AG10803 (cell line): ENCODE measurements around the gene SUSD3.
"Not testable (repeated sequence)": the region's sequence is repeated elsewhere in the genome, so short reads cannot be mapped to it uniquely, and the experiment has no call there.

Source experiments
- DNase-seq: peaks from one replicate; pipeline ENCODE4 v3.0.0; 2010; ENCODE audit warnings: low read depth
- H3K4me3 ChIP-seq: 2 replicates; pipeline ENCODE4 v1.5.1; 2011; ENCODE audit warnings: mild to moderate bottlenecking, low read length, control low read depth
- TF ChIP-seq, protein P1 (sequence below): conservative IDR thresholded peaks from 2 replicates; pipeline ENCODE4 v1.5.1; 2011; ENCODE audit warnings: mild to moderate bottlenecking, low read length, control low read depth, inconsistent platforms

The SUSD3 gene

DNA sequence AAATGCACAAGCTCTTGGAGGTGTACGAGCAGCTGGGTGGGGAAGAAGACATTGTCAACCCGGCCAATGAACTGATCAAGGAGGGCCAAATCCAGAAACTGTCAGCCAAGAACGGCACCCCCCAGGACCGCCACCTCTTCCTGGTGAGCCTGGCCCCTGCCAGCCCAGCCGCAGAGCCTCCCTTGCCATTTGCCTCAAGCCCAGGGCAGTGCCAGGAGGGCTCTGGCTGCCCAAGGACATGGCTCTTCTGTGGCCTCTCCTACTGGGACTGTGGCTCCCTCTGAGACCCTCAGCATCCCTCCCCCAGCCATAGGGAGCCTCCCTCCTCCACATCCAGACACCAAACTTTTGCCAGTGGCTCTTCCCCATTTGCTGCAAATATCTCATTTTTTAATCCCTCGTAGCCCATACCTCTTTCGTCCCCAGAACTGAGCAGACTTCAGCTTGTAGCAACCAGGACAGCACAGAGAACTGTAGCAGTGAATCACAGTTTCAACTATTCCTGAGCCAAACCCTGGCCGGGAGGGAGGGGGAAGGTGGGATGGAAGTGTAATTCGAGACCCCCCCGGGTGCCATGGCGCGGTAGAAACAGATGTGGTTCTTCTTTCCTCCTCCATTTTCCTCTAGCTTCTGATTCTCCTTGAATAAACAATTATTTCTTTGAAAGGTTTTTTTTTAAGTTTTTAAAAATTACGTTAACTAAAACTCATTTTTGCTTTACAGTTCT lies 44.5 kb upstream of the SUSD3 start:
- H3K4me3 ChIP-seq = no peak overlapping the region
- DNase-seq = no peak
- TF ChIP-seq, protein P1, sequence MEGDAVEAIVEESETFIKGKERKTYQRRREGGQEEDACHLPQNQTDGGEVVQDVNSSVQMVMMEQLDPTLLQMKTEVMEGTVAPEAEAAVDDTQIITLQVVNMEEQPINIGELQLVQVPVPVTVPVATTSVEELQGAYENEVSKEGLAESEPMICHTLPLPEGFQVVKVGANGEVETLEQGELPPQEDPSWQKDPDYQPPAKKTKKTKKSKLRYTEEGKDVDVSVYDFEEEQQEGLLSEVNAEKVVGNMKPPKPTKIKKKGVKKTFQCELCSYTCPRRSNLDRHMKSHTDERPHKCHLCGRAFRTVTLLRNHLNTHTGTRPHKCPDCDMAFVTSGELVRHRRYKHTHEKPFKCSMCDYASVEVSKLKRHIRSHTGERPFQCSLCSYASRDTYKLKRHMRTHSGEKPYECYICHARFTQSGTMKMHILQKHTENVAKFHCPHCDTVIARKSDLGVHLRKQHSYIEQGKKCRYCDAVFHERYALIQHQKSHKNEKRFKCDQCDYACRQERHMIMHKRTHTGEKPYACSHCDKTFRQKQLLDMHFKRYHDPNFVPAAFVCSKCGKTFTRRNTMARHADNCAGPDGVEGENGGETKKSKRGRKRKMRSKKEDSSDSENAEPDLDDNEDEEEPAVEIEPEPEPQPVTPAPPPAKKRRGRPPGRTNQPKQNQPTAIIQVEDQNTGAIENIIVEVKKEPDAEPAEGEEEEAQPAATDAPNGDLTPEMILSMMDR = no peak

DNA sequence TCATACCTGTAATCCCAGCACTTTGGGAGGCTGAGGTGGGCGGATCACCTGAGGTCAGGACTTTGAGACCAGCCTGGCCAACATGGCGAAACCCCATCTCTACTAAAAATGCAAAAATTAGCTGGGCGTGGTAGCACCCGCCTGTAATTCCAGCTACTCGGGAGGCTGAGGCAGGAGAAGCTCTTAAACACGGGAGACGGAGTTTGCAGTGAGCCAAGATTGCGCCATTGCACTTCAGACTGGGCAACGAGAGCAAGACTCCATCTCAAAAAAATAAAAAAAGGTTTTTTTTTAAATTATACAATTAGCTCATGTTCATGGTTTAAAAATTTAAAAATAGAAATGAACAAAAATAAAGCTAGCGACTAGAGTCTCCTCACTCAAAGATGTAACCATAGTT lies 43.3 kb upstream of the SUSD3 start:
- not testable (repeated sequence) for H3K4me3 ChIP-seq, DNase-seq

DNA sequence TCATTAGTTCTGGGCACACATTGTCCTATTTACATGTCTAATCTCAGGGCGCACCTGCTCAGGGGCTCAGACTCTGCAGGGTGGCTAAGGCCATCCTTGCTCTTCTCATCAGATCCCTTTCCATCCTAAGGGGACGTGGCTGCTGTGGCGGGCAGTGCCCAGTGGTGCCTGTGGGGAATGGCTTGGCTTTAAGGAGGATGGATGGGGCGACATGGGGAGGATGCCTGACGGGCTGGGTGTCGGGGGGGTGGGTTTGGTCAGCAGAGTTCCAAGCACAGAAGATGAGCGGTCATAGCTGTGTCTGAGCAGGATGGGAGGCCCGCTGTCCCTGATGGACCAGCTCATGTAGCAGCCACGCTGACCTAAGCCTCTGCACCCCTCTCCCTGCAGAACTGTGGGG lies 40.9 kb upstream of the SUSD3 start:
- no peak for DNase-seq
- H3K4me3 ChIP-seq = no peak overlapping the region
- TF ChIP-seq, protein P1 = no peak

DNA sequence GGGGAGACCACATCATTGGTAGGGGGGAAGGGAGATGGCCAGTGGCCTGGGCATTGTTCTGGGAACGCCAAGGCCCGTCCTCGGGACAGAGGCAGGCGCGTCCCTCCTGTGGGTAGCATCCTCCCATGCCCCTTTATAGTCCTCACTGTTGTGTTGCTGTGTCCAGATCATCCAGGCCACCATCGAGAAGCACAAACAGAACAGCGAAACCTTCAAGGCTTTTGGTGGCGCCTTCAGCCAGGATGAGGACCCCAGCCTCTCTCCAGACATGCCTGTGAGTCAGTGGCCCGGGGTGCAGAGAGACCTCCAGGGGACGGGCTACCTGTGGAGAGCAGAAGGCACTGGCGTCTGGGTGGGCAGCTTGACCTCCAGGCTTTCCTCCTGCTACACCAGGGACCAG lies 38.4 kb upstream of the SUSD3 start:
- no peak for DNase-seq
- H3K4me3 ChIP-seq = no peak overlapping the region
- TF ChIP-seq, protein P1 = no peak

DNA sequence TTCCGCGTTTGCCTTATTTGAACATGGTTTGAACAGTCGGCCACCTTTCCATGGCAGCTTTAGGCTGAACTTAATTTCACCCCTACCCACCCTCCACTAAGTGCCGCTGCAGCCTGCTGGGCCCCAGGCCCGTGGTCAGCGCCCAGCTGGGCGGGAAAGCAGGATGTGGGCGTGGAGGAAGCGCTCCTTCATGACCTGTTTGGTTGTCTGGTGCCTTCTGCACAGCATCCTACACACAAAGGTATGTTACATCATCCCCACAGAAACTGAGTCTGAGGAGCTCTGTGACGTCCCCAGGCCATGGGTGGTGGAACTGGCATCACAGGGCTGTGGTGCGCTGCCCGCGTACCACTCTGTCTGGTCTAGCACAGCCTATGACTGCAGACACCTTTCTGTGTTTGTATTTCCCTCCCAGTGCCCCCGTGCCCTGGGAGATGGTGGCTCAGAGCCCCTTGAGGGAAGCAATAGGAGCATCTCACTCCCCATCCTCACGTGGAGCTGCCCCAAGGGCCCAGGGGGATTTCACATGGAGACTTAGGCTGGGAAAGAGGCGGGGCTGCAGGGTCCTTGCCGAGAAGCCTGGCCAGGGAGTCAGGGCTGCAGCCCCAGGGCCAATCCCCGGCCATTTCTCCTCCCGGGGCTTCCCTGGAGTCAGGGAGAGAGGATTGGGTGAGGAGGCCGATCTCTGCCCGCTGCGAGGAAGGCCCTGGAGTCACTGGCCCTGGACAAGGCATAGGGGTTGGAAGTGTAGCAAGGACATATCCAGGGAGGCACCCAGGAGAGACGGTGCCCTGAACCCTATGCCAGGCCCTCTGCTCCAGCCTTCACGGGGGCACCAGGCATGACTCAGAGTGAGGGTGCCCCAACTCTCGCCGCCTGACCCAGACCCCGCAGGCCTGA lies 37.5 kb upstream of the SUSD3 start:
- DNase-seq = no peak
- TF ChIP-seq, protein P1 = no peak
- no peak overlapping the region for H3K4me3 ChIP-seq

DNA sequence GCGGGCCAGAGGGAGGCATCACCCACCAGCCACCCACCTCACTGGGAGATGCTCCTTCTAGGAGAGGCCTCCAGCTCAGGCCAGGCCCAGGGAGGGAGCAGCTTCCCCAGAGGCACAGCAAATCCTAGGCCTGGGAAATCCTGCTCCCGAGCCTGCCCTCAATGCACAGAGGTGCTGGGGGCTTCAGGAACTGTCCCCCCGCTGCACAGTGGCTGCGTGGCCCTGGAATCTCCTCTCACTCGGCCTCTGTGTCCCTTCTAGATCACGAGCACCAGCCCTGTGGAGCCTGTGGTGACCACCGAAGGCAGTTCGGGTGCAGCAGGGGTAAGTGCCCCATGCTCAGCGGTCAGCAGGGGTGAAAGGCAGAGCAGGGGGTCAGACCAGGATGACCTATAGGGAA lies 36.4 kb upstream of the SUSD3 start:
- DNase-seq = no peak
- no peak overlapping the region for H3K4me3 ChIP-seq
- TF ChIP-seq, protein P1 = no peak

DNA sequence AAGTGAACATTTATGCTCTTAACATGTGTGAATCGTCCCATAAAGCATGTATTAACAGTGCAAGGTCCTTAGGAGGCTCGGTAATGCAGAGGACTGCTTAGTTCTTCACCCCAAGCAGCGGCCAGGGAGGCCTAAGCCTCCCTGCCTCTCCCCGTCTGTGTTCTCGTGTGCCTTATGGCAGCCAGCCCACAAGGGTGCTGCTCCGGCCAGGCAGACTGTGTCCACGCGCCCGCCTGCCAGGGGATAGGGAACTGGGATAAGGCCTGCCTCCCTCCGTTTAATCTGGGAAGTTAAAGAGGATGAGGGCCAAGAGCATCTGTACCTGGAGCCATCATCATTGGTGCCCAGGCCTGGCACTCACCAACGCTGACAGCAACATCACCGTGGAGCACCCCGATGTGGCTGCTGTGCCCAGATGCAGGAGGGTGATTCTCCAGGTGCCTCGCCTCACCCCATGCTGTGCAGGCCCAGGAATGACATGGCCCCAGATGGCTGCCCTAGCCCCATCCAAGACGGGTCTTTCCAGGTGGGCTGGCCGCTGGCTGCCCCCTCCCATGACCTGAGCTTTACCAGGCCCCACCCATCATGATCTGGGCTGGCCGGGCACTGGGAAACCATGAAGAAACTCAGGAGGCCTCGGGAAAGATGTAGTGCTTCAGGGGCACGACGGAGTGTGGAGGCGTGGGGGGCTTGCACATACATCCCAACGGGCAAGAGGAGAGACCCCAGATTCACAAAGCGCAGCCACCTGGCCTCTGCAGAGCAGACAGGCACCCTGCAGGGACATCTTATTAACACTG lies 35.6 kb upstream of the SUSD3 start:
- H3K4me3 ChIP-seq = no peak overlapping the region
- TF ChIP-seq, protein P1 = no peak
- no peak for DNase-seq
